Kidney epithelial cell (primary cell): ENCODE data around the gene GP9. TPM values are rescaled to one million over a fixed set of nuclear protein-coding genes. Genes with fewer than 3 reads are reported as not detected.
"Not testable (repeated sequence)": the region's sequence is repeated elsewhere in the genome, so short reads cannot be mapped to it uniquely, and the experiment has no call there.

ENCODE experiments used
- DNase-seq: peaks from one replicate; pipeline ENCODE4 v3.0.0-alpha.2; 2010; ENCODE audit warnings: low read depth
- H3K27me3 ChIP-seq: 2 replicates; pipeline ENCODE4 v1.6.0; 2011; ENCODE audit warnings: low read length; ENCODE audit not compliant: control insufficient read depth, insufficient read depth
- H3K36me3 ChIP-seq: 2 replicates; pipeline ENCODE4 v1.5.1; 2011; ENCODE audit warnings: low read length; ENCODE audit not compliant: control insufficient read depth, insufficient read depth
- H3K4me3 ChIP-seq: 2 replicates; pipeline ENCODE4 v1.5.1; 2011; ENCODE audit warnings: low read depth, mild to moderate bottlenecking, control low read depth, low read length
- total RNA-seq: library from RNA; depleted of rRNA; stranded (reverse); fragments of >200 nt; gene quantifications from 2 replicates; pipeline ENCODE4 v1.2.3, GENCODE V29; 2015
- TF ChIP-seq, protein P1 (sequence below): IDR thresholded peaks from 2 replicates; pipeline ENCODE4 v1.5.1; 2011; ENCODE audit warnings: mild to moderate bottlenecking, moderate library complexity, low read length, control low read depth, inconsistent platforms; ENCODE audit not compliant: insufficient read depth, poor library complexity, severe bottlenecking

The GP9 gene
- total RNA-seq, 1 donor from 2014 or later, result not detected

DNA sequence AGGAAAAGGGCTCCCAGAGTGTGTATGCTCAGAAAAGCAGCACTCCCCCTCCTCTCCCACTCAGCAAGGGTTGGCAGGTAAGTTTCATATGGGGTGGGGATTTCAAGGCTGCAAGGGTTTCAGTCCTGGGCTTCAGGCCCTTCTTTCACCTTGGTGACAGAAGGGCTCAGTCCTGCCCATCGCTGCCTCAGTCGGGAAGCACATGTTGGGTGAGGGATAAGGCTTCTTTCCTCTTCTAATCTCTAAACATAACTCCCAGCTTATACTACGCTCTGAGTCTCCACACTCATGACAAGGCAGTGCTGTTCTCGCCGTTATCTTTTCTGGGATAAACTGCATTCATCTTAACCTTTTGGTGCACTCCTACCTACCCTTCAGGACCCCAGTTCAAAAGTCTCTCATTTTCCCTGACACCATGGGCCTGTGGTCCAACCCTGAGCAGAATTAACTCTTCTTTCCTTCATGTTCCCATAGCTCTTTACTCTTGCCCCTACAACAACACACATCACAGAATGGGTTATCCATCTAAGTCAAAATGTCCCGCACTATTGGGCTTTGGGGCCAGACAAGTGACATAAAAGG lies 44.0 kb downstream of the GP9 start:
- H3K27me3 ChIP-seq, result no peaks in the 10 kb centered on the region
- DNase-seq, result no peak
- TF ChIP-seq, protein P1, sequence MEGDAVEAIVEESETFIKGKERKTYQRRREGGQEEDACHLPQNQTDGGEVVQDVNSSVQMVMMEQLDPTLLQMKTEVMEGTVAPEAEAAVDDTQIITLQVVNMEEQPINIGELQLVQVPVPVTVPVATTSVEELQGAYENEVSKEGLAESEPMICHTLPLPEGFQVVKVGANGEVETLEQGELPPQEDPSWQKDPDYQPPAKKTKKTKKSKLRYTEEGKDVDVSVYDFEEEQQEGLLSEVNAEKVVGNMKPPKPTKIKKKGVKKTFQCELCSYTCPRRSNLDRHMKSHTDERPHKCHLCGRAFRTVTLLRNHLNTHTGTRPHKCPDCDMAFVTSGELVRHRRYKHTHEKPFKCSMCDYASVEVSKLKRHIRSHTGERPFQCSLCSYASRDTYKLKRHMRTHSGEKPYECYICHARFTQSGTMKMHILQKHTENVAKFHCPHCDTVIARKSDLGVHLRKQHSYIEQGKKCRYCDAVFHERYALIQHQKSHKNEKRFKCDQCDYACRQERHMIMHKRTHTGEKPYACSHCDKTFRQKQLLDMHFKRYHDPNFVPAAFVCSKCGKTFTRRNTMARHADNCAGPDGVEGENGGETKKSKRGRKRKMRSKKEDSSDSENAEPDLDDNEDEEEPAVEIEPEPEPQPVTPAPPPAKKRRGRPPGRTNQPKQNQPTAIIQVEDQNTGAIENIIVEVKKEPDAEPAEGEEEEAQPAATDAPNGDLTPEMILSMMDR, result no peak
- H3K36me3 ChIP-seq, result peaks cover 2% of the 10 kb centered on the region
- H3K4me3 ChIP-seq, result no peak overlapping the region

DNA sequence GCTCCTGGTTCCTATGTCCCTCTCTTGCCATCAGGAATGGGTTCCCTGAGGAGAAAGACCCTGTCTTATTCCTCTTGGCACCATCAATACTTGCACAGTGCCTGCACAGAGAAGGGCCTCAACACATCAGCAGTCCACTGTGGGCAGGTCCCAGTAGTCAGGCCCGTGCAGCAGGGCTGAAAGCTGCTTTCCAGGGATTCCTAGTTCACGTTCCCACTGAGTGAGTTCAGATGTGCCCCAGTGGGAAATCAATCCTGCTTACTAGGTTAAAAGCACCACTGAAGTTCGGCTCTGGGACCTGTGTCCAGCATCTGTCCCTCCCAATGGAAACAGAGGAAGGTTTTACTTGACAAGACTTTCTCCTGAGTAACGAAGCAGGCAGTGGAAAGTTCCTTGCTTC lies 45.3 kb downstream of the GP9 start:
- DNase-seq, result no peak
- Histone ChIP-seq H3K4me3 (no peak overlapping the region), H3K27me3 (no peaks in the 10 kb centered on the region), H3K36me3 (peaks cover 2% of the 10 kb centered on the region)
- TF ChIP-seq, protein P1, result no peak

DNA sequence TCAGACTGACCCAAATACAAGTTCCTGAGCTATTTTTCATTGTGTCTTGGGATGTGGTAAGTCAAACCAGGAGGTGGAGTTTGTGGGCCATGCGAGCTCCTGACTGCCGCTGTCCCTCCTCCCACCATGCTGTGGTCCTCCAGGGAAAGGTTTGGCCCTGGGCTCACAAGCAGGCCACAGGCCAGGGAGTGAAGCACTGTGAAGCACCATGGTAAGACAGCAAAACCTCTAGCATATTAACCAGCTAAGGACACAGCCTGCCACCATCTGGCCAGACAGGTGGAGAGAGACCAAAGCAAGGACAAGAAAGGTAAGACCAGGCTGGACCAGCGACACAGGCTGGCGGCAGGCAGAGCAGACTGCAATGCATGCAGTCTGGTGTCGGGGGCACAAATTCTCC lies 45.7 kb downstream of the GP9 start:
- Histone ChIP-seq H3K36me3 (peaks cover 2% of the 10 kb centered on the region), H3K27me3 (no peaks in the 10 kb centered on the region), H3K4me3 (no peak overlapping the region)
- TF ChIP-seq, protein P1, result no peak
- DNase-seq, result no peak

DNA sequence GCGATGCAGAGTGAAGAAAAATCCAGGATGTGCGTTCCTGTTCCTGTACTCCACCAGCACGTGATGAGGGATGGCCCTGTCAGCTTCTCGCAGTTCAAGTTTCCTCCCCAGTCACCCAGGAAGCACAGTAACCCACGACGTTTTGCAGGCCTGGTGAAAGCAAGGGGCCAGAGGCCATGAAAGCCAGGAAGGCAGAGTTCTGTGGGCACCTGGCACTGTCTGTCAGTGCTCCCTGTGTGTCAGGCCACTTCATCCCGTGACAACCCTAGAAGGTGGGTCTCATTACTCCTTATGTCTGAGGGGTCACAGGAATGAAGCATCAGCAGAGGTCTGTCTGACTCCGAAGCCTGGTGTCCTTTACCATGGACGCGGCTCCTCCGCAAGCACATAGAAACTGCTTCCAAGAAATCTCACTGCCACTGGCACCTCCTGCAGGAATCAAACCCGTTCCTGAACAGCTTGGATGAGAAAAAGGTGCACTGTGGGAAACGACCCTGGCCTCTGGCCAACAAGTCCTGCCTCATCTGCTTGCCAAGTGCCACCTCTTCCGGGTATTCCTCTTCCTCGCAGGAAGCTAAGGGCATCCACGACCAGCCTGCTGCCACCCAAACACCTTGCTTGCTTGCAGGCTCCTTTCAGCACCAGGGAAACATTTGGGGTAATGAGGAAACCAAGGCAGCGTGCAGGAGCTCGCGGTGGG lies 46.4 kb downstream of the GP9 start:
- DNase-seq, result no peak
- TF ChIP-seq, protein P1, result no peak
- peaks cover 2% of the 10 kb centered on the region for H3K36me3 ChIP-seq
- H3K27me3 ChIP-seq, result no peaks in the 10 kb centered on the region
- no peak overlapping the region for H3K4me3 ChIP-seq

DNA sequence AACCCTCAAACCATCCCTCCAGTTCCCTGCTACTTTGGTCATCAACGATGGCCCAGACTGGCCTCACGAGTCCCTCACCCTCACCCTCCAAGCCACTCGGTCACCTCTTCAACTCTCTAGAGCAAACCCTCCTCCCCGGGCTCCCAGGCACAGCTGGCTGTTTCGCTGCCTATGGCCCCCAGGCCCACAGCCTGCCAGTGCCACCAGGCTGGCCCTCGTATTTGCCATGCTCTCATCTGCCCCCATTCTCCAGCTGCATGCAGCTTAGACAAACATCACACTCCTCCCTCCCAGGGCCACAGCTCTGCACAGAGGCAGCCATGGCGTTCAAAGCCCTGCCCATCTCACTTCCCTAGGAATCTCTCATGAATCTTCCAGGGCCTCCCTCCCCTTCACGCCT lies 47.2 kb downstream of the GP9 start:
- DNase-seq, result no peak
- Histone ChIP-seq H3K36me3 (peaks cover 2% of the 10 kb centered on the region), H3K4me3 (no peak overlapping the region), H3K27me3 (no peaks in the 10 kb centered on the region)
- TF ChIP-seq, protein P1, result no peak

DNA sequence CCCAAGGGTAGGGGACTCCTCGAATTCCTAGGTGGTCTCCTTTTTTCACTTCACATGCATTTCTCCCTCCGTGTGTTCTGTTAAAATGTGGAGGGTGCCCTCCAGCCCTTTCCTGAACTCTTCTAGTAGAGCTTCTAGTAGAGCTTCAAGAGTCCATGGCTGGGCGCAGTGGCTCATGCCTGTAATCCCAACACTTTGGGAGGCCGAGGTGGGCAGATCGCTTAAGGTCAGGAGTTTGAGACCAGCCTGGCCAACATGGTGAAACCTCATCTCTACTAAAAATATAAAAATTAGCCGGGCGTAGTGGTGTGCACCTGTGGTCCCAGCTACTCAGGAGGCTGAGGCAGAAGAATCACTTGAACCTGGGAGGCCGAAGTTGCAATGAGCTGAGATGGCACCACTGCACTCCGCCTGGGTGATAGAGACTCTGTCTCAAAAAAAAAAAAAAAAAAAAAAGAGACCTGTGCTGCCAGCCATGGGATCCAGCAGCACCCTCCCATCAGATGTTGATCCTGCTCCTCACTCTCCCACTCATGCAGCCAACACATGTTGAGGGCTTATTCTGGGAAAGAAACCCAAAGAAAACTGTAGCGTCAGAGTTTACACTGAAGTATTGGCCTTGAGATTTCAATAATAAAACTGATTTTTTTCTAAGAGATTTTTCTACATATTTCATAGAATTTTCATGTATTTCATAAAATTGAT lies 50.6 kb downstream of the GP9 start:
- H3K4me3 ChIP-seq, H3K27me3 ChIP-seq, H3K36me3 ChIP-seq, DNase-seq: not testable (repeated sequence)
